ENCODE data around the gene ABR. TPM values are rescaled to one million over a fixed set of nuclear protein-coding genes. Genes with fewer than 3 reads are reported as not detected.
"Not testable (repeated sequence)": the region's sequence is repeated elsewhere in the genome, so short reads cannot be mapped to it uniquely, and the experiment has no call there.

Gene ABR
- total RNA-seq, 1 donor from 2014 or later: 70.9 TPM

DNA sequence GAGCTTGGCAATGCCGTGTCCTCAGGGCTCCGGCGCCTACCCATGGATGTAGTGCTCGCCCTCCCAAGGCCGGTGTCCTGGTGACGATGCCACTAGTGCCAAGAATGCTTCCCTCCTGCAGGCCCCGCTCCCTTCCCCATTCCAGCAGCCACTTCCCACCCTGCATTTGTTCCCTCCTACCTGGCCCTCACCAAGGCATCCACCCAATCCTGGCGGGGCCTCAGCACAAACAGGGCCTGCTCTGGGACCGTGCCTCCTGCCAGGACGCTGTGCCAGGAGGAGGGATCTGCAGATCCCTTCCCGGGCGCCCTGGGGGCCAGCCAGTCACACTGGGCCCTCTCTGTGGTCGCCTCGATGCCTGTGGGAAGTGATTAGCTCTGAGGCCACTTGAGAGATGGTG lies 25.1 kb downstream of the ABR start:
- Mint-ChIP-seq H3K9me3 (ENCODE audit: unreplicated experiment) (peaks cover 2% of the 10 kb centered on the region), H3K27me3 (ENCODE audit: low read depth, unreplicated experiment) (no peaks in the 10 kb centered on the region), H3K36me3 (ENCODE audit: low read depth, unreplicated experiment) (peaks cover 9% of the 10 kb centered on the region), H3K4me1 (ENCODE audit: low read depth, unreplicated experiment) (peaks cover 3% of the 10 kb centered on the region), H3K4me3 (ENCODE audit: unreplicated experiment) (no peak overlapping the region), H3K27ac (ENCODE audit: unreplicated experiment) (peak overlapping the region; percentile 19)
- Histone ChIP-seq H4K20me1 (ENCODE audit: insufficient read depth, low read length) (peaks cover 46% of the 10 kb centered on the region), H2AFZ (ENCODE audit: low read depth, low read length) (no peak overlapping the region), H3K9me3 (ENCODE audit: insufficient read depth, low read depth, low read length) (no peaks in the 10 kb centered on the region), H3K27ac (ENCODE audit: low read depth, low read length) (no peak overlapping the region), H3K9ac (ENCODE audit: low read length) (no peak overlapping the region), H3K4me2 (ENCODE audit: low read length) (no peak overlapping the region), H3K4me3 (ENCODE audit: insufficient read depth, low read depth, low read length) (no peak overlapping the region), H3K36me3 (ENCODE audit: insufficient read depth, low read length) (no peaks in the 10 kb centered on the region), H3K27me3 (ENCODE audit: insufficient read depth, low read length) (no peaks in the 10 kb centered on the region), H3K79me2 (ENCODE audit: insufficient read depth, low read length) (no peaks in the 10 kb centered on the region), H3K4me1 (ENCODE audit: insufficient read depth, low read length) (peaks cover 5% of the 10 kb centered on the region)
- DNase-seq (ENCODE audit: low read depth) (no peak), FAIRE-seq (no peak)
- no peak for TF ChIP-seq CTCF (IDR thresholded peaks at IDR 0.05; ENCODE audit: insufficient read depth, low read depth, low read length)
- no peak for TF ChIP-seq EZH2 (IDR thresholded peaks at IDR 0.05; ENCODE audit: insufficient read depth, low read length)

- FAIRE-seq (no peak), DNase-seq (ENCODE audit: low read depth) (peak; percentile 58)
- Histone ChIP-seq H3K36me3 (ENCODE audit: insufficient read depth, low read length) (no peaks in the 10 kb centered on the region), H3K4me3 (ENCODE audit: insufficient read depth, low read depth, low read length) (no peak overlapping the region), H4K20me1 (ENCODE audit: insufficient read depth, low read length) (peaks cover 45% of the 10 kb centered on the region), H3K79me2 (ENCODE audit: insufficient read depth, low read length) (no peaks in the 10 kb centered on the region), H3K4me2 (ENCODE audit: low read length) (peak overlapping the region; percentile 26), H2AFZ (ENCODE audit: low read depth, low read length) (no peak overlapping the region), H3K4me1 (ENCODE audit: insufficient read depth, low read length) (peaks cover 3% of the 10 kb centered on the region), H3K9me3 (ENCODE audit: insufficient read depth, low read depth, low read length) (no peaks in the 10 kb centered on the region), H3K9ac (ENCODE audit: low read length) (no peak overlapping the region), H3K27me3 (ENCODE audit: insufficient read depth, low read length) (no peaks in the 10 kb centered on the region), H3K27ac (ENCODE audit: low read depth, low read length) (no peak overlapping the region)
- Mint-ChIP-seq H3K27me3 (ENCODE audit: low read depth, unreplicated experiment) (no peaks in the 10 kb centered on the region), H3K4me3 (ENCODE audit: unreplicated experiment) (no peak overlapping the region), H3K27ac (ENCODE audit: unreplicated experiment) (no peak overlapping the region), H3K36me3 (ENCODE audit: low read depth, unreplicated experiment) (peaks cover 9% of the 10 kb centered on the region), H3K4me1 (ENCODE audit: low read depth, unreplicated experiment) (peaks cover 3% of the 10 kb centered on the region), H3K9me3 (ENCODE audit: unreplicated experiment) (peaks cover 2% of the 10 kb centered on the region)
- no peak for TF ChIP-seq EZH2 (IDR thresholded peaks at IDR 0.05; ENCODE audit: insufficient read depth, low read length)
- TF ChIP-seq CTCF (IDR thresholded peaks at IDR 0.05; ENCODE audit: insufficient read depth, low read depth, low read length): no peak
Observed at GRCh38 chr17:1153795-1154546, 25.8 kb downstream of the ABR start.

GRCh38 chr17:1152582-1152981 lies 27.2 kb downstream of the ABR start:
- not testable (repeated sequence) for H3K9me3 Mint-ChIP-seq (ENCODE audit: unreplicated experiment); H3K9me3 ChIP-seq (ENCODE audit: insufficient read depth, low read depth, low read length); H3K27me3 ChIP-seq (ENCODE audit: insufficient read depth, low read length); H3K79me2 ChIP-seq (ENCODE audit: insufficient read depth, low read length); H3K27ac ChIP-seq (ENCODE audit: low read depth, low read length); H3K4me3 Mint-ChIP-seq (ENCODE audit: unreplicated experiment); H3K4me3 ChIP-seq (ENCODE audit: insufficient read depth, low read depth, low read length); H3K4me1 ChIP-seq (ENCODE audit: insufficient read depth, low read length); H3K27ac Mint-ChIP-seq (ENCODE audit: unreplicated experiment); H3K36me3 ChIP-seq (ENCODE audit: insufficient read depth, low read length); H3K27me3 Mint-ChIP-seq (ENCODE audit: low read depth, unreplicated experiment); H3K9ac ChIP-seq (ENCODE audit: low read length); H2AFZ ChIP-seq (ENCODE audit: low read depth, low read length); H3K4me1 Mint-ChIP-seq (ENCODE audit: low read depth, unreplicated experiment); DNase-seq (ENCODE audit: low read depth); FAIRE-seq; H3K4me2 ChIP-seq (ENCODE audit: low read length); H3K36me3 Mint-ChIP-seq (ENCODE audit: low read depth, unreplicated experiment)
- peaks cover 49% of the 10 kb centered on the region for H4K20me1 ChIP-seq (ENCODE audit: insufficient read depth, low read length)

Measured in astrocyte (in vitro differentiated cells and primary cell).